Astrocyte (in vitro differentiated cells and primary cell): ENCODE measurements around the gene SHB.

Source experiments
- EZH2 ChIP-seq: IDR thresholded peaks from 2 replicates; pipeline ENCODE4 v1.6.1; 2012; ENCODE audit warnings: mild to moderate bottlenecking, low read length, inconsistent platforms; ENCODE audit not compliant: insufficient read depth
- TF ChIP-seq, protein P1 (sequence below): IDR thresholded peaks from 2 replicates; pipeline ENCODE4 v1.5.1; 2011; ENCODE audit warnings: low read depth, mild to moderate bottlenecking, inconsistent platforms, low read length, moderate library complexity; ENCODE audit not compliant: insufficient read depth

DNA sequence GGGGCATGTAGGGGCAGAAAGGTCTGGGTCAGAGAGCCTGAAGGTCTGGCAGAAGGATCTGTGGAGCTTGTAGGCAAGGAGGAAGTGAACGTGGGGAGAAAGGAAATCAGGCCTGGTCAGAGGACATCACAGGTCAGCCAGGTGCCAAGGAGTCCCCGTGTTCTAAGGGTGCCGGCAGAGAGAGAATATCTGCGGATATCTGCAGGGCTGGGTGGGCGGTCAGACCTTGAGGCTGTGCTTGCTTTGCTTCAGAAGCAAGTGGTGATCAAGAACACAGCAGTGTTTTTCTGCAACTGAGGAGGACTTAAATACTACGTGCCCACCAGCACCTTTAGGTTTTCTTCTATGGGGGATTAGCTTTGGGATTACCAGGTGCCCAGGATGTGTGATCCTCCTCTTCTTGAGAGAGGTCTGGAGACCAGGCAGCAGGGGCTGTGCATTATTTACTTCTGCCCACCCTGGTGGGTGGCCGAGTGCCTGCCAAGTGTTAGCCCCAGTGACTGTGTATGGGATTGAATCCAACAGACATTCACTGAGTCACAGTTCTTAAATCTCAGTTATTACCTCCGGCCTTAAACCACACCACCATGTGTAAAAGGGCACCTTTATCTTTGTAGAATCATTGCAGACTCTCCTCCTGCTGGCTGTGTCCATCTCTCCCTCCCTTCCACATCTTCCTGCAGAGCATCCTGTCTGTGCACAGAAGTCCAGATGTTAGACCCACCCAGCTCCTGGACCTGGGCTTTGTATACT lies 12.5 kb upstream of the SHB start:
- TF ChIP-seq, protein P1, sequence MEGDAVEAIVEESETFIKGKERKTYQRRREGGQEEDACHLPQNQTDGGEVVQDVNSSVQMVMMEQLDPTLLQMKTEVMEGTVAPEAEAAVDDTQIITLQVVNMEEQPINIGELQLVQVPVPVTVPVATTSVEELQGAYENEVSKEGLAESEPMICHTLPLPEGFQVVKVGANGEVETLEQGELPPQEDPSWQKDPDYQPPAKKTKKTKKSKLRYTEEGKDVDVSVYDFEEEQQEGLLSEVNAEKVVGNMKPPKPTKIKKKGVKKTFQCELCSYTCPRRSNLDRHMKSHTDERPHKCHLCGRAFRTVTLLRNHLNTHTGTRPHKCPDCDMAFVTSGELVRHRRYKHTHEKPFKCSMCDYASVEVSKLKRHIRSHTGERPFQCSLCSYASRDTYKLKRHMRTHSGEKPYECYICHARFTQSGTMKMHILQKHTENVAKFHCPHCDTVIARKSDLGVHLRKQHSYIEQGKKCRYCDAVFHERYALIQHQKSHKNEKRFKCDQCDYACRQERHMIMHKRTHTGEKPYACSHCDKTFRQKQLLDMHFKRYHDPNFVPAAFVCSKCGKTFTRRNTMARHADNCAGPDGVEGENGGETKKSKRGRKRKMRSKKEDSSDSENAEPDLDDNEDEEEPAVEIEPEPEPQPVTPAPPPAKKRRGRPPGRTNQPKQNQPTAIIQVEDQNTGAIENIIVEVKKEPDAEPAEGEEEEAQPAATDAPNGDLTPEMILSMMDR, result no peak
- no peak for TF ChIP-seq EZH2
